ENCODE measurements around the gene FAM9A.
"Not testable (repeated sequence)": the region's sequence is repeated elsewhere in the genome, so short reads cannot be mapped to it uniquely, and the experiment has no call there.

The FAM9A gene

DNA sequence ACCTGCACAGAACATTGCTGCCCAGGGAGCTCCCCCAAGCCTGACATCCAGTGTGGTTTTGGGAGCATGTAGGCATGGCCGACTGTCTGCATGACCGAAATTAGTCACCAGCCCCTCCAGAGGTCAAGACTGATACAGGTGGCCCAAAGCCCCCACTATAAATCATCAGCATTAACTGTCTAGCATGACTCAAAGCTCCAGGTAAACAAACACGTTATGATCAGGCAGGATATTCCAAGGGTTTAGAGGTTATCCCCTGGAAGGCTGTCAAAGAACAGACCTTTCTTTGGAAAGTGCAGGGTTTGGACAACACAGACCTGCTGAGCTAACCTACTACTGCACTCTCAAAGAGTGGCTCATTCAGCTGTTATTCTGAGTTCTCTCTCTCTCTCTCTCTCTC, 2.1 kb upstream of the FAM9A start:
- no peak for DNase-seq (ENCODE audit: low read depth in 2 of 2)

DNA sequence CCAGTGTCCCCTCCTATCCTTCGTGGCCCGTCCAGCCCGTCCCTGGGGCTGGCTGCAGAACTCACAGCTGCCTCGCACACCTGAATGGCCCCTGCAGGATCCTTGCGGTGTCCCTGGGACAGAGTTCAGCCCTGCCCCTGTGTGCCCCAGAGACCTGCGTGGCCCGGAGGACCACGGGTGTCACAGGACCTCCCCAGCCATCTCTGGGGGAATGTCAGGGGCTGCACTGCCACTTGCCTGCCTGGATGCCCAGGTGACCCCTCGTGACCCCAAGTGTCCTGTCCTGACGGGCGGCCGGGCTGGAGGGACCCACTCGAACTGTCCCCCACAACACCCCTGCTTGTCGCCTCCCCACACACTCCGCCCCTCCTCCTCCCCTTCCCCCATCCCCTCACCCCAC, 832 bp downstream of the FAM9A start:
- not testable (repeated sequence) for DNase-seq (ENCODE audit: low read depth in 2 of 2)

DNA sequence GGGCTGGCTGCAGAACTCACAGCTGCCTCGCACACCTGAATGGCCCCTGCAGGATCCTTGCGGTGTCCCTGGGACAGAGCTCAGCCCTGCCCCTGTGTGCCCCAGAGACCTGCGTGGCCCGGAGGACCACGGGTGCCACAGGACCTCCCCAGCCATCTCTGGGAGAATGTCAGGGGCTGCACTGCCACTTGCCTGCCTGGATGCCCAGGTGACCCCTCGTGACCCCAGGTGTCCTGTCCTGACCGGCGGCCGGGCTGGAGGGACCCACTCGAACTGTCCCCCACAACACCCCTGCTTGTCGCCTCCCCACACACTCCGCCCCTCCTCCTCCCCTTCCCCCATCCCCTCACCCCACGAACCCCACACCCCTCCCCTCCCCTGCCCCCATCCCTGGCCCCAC, 1.9 kb downstream of the FAM9A start:
- not testable (repeated sequence) for DNase-seq (ENCODE audit: low read depth in 2 of 2)

DNA sequence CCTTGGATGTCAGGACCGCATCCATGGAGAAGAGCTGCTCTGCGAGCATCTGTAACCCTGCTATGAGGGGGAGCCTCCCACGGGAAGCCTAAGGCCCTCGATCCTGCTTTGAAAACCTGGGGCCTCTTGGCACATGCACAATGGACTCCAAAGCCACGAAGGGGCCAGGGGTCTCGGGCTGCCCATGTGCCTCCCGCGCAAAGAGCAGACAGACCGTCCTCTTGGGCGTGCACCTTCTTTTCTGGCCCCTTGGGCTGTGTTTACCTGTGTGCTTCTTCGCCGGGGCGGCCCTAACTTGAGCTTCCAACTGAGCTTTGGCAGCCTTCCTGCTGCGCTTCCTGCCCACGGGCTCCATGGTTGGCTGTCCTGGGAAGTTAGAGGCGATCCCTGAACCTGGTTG, 2.5 kb downstream of the FAM9A start:
- not testable (repeated sequence) for DNase-seq (ENCODE audit: low read depth in 2 of 2)

DNA sequence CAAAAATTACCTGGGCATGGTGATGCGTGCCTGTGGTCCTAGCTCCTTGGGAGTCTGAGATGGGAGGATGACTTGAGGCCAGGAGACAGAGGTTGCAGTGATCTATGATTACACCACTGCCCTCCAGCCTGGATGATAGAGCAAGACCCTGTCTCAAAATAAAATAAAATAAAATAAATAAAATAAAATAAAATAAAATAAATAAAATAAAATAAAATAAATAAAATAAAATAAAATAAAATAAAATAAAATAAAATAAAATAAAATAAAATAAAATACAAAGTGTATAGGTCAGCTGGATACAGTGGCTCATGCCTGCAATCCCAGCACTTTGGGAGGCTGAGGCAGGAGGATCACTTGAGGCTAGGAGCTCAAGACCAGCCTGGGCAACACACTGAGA, 14.1 kb downstream of the FAM9A start:
- not testable (repeated sequence) for DNase-seq (ENCODE audit: low read depth in 2 of 2)

DNA sequence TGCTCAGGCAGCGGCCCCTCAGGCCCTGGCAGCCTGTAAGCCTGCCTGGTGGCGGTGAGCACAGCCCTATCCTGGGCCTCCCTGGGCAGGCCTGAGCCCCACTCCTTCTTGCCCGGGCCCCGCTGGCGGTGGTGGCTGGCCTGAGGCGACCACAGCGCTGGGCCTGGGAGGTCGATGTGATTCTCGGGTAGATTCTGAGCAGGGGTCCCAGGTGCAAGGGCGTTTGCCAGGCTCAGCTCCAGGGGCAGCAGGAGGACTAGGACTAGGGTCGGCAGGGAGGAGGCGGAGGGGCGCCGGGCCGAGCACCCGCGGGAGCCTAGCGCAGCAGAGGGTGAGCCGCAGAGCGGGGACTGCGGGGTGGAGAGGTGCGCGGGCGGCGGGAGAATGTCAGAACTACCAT, 17.0 kb downstream of the FAM9A start:
- DNase-seq (ENCODE audit: low read depth in 2 of 2): no peak

DNA sequence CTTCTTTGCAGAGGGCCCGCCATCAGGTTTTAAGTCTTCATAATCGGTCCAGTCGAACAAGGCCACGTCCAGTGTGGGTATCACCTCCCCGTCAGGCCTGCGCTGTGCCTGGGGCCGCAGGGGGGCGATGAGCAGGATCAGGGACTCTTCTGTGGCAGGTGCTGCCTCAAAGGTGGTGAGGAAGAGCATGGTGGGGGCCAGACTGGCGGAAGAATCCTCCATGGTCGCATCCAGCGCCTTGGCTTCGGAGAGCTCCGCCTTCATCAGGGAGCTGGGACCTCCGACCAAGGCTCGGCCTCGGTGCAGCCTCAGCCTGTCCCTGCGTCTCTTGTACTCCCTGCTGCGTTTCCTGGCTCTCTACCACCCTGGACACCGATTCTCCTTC, 17.5 kb downstream of the FAM9A start:
- DNase-seq (ENCODE audit: low read depth in 2 of 2): no peak

DNA sequence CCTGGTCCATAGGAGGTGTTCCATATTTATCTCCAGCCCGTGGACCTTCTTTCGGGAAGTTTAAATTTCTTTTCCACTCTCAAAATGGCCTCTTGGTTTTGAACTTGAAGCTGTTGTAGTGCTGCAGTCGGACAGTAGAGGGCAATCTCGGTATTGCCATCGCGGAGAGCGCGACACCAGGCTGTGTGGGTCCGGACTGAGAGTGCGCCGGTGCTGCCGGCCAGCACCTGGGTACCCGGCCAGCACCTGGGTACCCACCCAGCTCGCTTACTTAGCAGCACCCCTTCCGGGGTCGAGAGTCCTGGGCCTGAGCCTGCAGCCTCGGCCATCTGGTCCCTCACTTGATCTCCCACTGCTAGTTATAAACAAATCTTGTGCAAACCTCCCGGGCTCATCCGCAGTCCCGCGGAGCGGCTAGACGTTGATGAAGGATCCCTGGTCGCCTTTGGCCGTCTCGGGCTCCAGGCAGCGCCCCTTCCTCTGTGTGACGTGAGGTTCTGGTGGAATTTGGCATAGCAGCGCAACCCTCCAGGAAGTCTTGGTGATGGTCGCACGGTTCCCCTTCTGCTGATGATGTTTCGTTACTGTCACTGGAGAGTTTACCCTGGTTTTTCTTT, 18.0 kb downstream of the FAM9A start:
- DNase-seq (ENCODE audit: low read depth in 2 of 2): no peak

DNA sequence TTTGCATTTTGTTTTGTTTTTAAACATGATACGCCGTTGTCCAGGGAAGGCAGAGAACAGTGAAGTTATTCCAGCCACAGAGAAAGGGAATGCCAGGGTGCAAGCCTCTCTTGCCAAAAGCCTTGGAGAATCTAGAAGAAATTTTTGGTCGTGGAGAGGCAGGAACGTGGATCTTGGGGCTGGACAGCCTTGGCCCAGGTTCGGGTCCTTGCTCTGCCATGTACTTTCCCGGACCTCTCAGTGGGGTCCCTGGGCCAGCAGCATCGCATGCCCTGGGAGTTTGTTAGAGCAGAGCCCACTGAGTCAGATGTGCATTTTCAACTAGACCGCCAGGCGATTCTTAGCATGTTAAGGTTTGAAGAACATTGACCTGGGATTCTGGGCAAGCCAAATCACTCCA, 18.6 kb downstream of the FAM9A start:
- no peak for DNase-seq (ENCODE audit: low read depth in 2 of 2)

DNA sequence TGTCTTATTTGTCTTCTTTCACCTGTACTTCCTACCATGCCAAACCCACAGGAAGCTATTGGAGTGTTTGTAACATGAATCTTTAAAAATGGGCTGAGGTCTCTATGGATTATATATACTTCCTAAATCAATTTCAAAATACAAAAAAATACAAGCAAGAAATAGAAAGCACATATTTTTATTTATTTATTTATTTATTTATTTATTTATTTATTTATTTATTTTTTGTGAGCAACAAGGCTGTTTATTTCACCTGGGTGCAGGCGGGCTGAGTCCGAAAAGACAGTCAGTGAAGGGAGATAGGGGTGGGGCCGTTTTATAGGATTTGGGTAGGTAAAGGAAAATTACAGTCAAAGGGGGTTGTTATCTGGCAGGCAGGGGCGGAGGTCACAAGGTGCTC, 19.3 kb downstream of the FAM9A start:
- not testable (repeated sequence) for DNase-seq (ENCODE audit: low read depth in 2 of 2)

DNA sequence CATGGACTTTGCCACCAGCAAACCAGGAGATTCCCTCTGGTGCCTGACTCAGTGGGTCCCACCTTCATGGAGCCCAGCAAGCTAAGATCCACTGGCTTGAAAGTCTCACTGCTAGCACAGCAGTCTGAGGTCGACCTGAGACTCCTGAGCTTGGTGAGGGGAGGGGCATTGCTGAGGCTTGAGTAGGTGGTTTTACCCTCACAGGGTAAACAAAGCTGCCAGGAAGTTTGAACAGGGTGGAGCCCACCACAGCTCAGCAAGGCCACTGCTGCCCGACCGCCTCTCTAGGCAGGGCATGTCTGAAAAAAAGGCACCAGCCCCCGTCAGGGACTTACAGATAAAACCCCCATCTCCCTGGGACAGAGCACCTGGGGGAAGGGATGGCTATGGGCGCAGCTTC, 28.1 kb downstream of the FAM9A start:
- DNase-seq (ENCODE audit: low read depth in 2 of 2): no peak

DNA sequence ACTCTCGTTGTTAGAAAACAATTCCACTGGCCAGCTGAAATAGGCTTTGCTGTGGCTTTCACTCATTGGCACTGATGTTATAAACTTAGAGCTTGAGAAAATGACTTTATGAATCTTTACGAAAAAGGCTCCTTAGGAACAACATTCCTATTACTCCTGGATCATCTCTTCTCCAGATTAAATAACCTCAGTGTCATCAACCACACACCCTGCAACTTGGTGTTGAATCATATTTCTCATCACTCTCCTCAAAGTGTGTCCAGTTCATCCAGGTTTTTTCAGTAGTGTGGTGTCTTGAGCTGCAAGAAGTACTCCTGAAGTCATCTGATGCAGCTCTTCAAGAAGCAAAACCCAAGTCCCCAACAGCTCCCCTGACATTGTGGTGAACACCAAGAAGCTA, 41.2 kb downstream of the FAM9A start:
- no peak for DNase-seq (ENCODE audit: low read depth in 2 of 2)

DNA sequence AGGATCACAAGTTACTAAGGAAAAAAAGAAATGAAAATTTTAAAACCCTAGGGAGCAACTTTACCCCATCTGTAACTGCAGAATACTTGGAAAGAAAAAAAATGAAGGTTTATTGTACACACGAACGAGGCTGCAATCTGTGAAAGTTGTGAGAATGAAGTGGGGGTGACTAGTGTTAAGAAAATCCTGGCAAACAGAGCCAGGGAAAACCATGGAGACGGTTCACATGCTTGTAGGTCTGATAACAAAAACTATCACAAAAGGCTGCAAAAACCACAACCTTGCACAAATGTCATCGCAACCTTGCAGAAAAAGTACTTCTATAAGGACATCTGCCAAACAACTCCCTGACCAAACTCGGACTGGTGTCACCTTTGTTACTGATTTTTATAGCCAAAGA, 42.5 kb downstream of the FAM9A start:
- not testable (repeated sequence) for DNase-seq (ENCODE audit: low read depth in 2 of 2)

DNA sequence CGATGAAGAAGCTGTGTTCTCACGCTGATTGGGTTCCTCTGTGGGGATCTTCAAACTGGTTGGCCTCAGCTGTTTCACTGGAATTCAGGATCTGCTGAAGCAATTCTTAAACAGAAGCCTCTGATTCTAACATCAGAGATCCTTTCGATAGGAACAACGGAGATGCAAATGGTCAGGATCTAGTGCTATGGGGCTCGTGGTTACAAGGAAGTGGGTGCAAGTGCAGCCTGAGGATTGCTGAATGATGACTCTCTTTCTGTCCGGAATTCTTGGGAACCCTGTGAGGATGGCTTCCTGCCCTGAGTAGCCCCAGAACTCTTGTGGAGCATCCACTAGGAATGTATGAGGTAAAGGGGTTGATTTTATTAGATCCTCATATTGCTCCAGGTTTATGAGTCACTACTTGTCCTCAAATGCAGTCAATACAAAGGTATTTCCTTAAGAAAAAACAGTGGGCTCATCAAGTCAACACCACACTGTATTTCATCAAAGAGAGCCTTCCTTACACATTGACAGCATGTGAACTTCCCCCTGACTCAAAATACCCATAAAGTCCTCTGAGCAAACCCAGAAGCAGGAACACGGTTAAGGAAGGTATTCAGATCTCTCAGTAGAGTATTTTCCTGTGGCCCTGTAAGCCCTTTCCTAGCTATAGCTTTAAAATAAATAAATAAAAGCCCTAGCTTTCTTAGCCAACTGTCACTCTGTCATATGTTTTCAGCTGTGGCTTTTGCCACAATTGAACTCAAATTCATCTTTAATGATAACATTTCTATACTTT, 43.4 kb downstream of the FAM9A start:
- DNase-seq (ENCODE audit: low read depth in 2 of 2): not testable (repeated sequence)

DNA sequence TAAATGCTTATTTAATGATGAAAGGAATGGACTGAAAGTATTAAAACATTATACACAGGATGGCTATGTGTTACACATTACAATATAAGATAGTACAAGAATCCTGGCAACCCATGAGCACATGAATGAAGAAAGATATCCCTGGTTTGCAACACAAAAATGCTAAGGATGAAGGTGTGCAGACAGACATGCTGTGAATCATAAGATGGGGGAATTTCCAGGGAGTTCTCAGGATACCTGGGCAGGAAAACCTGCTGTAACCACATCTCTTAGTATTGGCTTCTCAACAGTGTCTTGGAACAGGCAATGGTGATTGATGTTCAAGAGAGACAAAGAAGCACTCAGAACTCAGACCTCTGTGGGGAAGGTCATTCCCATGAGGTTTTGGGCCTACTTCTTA, 45.4 kb downstream of the FAM9A start:
- no peak for DNase-seq (ENCODE audit: low read depth in 2 of 2)

DNA sequence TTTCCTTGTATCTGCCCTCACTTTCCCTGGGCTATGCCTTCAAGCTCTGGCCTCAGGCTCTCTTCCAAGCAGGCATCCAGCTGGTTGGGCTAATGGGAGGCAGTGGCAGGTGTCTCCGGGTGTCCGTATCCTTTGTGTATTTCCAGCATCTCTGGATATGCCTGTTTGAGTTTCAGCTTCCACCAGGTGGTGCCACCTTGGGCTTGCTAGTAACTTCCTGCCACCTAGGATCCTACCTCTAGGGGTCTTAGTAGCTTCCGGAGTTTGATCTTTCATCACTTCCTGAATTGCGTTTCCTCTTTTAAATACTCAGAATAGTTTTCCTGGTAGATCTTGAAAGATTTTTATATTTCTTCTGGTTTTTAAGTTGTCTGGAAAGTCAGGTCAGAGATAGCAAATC, 46.1 kb downstream of the FAM9A start:
- DNase-seq (ENCODE audit: low read depth in 2 of 2): no peak

DNA sequence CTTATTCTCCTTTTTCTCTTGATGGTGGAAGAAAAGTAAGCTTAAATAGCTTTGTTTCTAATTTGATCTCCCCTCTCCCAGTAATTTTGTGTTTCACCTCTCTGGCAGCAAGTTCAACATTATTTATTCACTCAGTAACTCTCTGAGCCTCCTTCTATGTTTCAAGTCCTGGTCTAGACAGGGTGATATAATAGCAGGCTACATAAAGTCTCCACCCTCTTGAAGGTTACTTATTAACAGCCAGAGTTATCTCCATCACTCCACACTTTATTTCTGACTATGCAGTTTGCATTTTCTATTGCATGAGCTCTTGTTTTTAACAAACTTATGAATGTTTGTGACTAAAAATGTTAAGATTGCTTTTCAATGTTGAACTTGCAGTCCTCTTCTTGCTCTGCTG, 51.5 kb downstream of the FAM9A start:
- no peak for DNase-seq (ENCODE audit: low read depth in 2 of 2)

DNA sequence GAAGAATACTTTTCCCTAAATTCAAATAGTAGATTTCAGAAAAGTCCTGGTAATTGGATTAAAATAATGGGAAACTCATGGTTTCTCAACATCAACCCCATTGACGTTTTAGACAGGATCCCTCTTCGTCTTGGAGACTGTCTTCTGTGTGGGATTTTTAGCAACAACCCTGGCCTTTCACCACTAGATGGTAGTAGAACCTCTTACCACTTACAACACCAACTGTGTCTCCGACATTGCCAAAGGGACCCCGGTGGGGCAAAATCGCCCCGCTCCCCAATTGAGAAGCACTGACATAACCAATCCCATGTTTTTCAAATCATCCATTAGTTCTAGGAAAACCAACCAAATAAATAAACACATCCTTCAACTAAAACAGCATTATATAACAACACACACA, 52.3 kb downstream of the FAM9A start:
- DNase-seq (ENCODE audit: low read depth in 2 of 2): no peak

DNA sequence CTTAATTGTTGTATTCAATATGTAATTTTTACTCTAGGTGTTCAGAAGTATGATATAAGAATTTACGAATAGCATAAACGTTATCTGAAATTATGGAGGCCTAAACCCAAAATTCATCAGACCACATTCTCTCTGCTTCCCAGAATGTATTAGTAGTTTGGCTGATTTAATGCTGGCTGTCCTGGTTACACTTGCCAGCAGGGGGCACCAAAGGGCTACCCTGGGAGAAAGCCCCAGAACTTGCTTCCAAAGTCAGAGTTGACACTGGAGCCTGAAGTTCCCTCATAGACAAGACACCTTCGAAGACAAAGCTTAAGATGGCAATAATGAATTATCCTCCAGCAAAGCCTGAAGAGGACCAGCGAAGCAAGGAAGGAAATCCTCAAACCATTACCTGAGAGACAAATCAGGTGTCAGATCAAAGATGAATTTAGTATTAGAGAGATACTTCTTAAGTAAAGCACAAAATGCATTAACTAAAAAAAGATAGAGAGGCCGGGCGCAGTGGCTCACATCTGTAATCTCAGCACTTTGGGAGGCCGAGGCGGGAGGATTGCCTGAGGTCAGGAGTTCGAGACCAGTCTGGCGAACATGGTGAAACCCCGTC, 58.0 kb downstream of the FAM9A start:
- peak; percentile 11 to 44 for DNase-seq (ENCODE audit: low read depth in 2 of 2)

DNA sequence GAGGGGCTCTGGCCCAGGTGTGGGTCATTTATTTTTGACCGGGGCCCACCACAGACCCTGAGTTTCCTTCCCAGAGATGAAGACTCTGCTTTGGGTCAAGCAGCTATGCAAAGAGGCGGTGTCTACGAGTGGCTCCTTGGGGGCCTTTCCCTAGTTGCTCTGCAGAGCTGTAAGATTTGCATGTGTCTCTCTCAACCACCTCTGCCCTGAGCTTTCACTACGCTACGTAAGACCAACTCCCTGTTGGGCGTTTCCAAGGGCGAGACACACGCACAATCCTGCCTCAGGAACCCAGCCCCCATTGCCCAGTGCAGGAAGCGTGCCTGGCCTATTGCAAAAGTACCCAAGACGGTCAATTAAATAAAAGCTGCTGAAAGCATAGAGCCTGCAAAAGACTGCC, 59.2 kb downstream of the FAM9A start:
- no peak for DNase-seq (ENCODE audit: low read depth in 2 of 2)

Data from stimulated activated CD4-positive, alpha-beta T cell treated with anti-CD3 and anti-CD28 coated beads, Interleukin-15, amount 100 ng/mL, for 48 hours (primary cell).